ENCODE data around the gene ATG7.

ATG7 gene

GRCh38 chr3:11393401-11393800 is 121.2 kb downstream of the ATG7 start:
- Histone ChIP-seq H3K4me1 (ENCODE audit: control insufficient read depth, low read length) (peaks cover 13% of the 10 kb centered on the region), H3F3A (ENCODE audit: control insufficient read depth, insufficient read depth) (no peaks in the 10 kb centered on the region), H4K20me1 (ENCODE audit: control insufficient read depth, insufficient read depth, low read depth, low read length) (no peaks in the 10 kb centered on the region), H3K27me3 (ENCODE audit: control insufficient read depth, low read length) (no peaks in the 10 kb centered on the region), H3K9me2 (replicated peaks; ENCODE audit: control insufficient read depth, low read length) (no peaks in the 10 kb centered on the region), H3K79me2 (ENCODE audit: control insufficient read depth, low read length) (no peaks in the 10 kb centered on the region), H3K36me3 (ENCODE audit: control insufficient read depth, low read length) (no peaks in the 10 kb centered on the region), H3K4me3 (ENCODE audit: low read length) (no peak overlapping the region), H3K4me2 (ENCODE audit: low read length) (no peak overlapping the region), H3K27ac (ENCODE audit: low read depth, low read length) (no peak overlapping the region), H3K9me3 (ENCODE audit: control insufficient read depth, insufficient read depth, low read length) (no peaks in the 10 kb centered on the region)
- TF ChIP-seq EZH2phosphoT487 (IDR thresholded peaks at IDR 0.05; ENCODE audit: borderline replicate concordance, low read length) (no peak), CTCF (IDR thresholded peaks at IDR 0.05; ENCODE audit: low read depth, low read length, poor library complexity, severe bottlenecking) (no peak)

- H3K4me2 ChIP-seq (ENCODE audit: low read length): no peak overlapping the region
- no peaks in the 10 kb centered on the region for H3K27me3 ChIP-seq (ENCODE audit: control insufficient read depth, low read length)
- TF ChIP-seq EZH2phosphoT487 (IDR thresholded peaks at IDR 0.05; ENCODE audit: borderline replicate concordance, low read length): no peak
- TF ChIP-seq CTCF (IDR thresholded peaks at IDR 0.05; ENCODE audit: low read depth, low read length, poor library complexity, severe bottlenecking): no peak
- no peaks in the 10 kb centered on the region for H4K20me1 ChIP-seq (ENCODE audit: control insufficient read depth, insufficient read depth, low read depth, low read length)
- no peak overlapping the region for H3K4me3 ChIP-seq (ENCODE audit: low read length)
- H3K4me1 ChIP-seq (ENCODE audit: control insufficient read depth, low read length): peaks cover 13% of the 10 kb centered on the region
- no peak overlapping the region for H3K27ac ChIP-seq (ENCODE audit: low read depth, low read length)
- H3K9me2 ChIP-seq (replicated peaks; ENCODE audit: control insufficient read depth, low read length): no peaks in the 10 kb centered on the region
- no peaks in the 10 kb centered on the region for H3K79me2 ChIP-seq (ENCODE audit: control insufficient read depth, low read length)
- H3F3A ChIP-seq (ENCODE audit: control insufficient read depth, insufficient read depth): no peaks in the 10 kb centered on the region
- no peaks in the 10 kb centered on the region for H3K9me3 ChIP-seq (ENCODE audit: control insufficient read depth, insufficient read depth, low read length)
- no peaks in the 10 kb centered on the region for H3K36me3 ChIP-seq (ENCODE audit: control insufficient read depth, low read length)
Observed at GRCh38 chr3:11394392-11394791, 122.2 kb downstream of the ATG7 start.

GRCh38 chr3:11400213-11400612 is 128.0 kb downstream of the ATG7 start:
- H3K4me3 ChIP-seq (ENCODE audit: low read length): no peak overlapping the region
- no peak overlapping the region for H3K27ac ChIP-seq (ENCODE audit: low read depth, low read length)
- TF ChIP-seq CTCF (IDR thresholded peaks at IDR 0.05; ENCODE audit: low read depth, low read length, poor library complexity, severe bottlenecking): no peak
- no peak for TF ChIP-seq EZH2phosphoT487 (IDR thresholded peaks at IDR 0.05; ENCODE audit: borderline replicate concordance, low read length)
- no peaks in the 10 kb centered on the region for H3K36me3 ChIP-seq (ENCODE audit: control insufficient read depth, low read length)
- no peaks in the 10 kb centered on the region for H3K4me1 ChIP-seq (ENCODE audit: control insufficient read depth, low read length)
- H3K4me2 ChIP-seq (ENCODE audit: low read length): no peak overlapping the region
- H3F3A ChIP-seq (ENCODE audit: control insufficient read depth, insufficient read depth): no peaks in the 10 kb centered on the region
- H4K20me1 ChIP-seq (ENCODE audit: control insufficient read depth, insufficient read depth, low read depth, low read length): no peaks in the 10 kb centered on the region
- H3K9me2 ChIP-seq (replicated peaks; ENCODE audit: control insufficient read depth, low read length): no peaks in the 10 kb centered on the region
- no peaks in the 10 kb centered on the region for H3K9me3 ChIP-seq (ENCODE audit: control insufficient read depth, insufficient read depth, low read length)
- no peaks in the 10 kb centered on the region for H3K27me3 ChIP-seq (ENCODE audit: control insufficient read depth, low read length)
- no peaks in the 10 kb centered on the region for H3K79me2 ChIP-seq (ENCODE audit: control insufficient read depth, low read length)

GRCh38 chr3:11401434-11401833 is 129.2 kb downstream of the ATG7 start:
- Histone ChIP-seq H3K9me2 (replicated peaks; ENCODE audit: control insufficient read depth, low read length) (no peaks in the 10 kb centered on the region), H3K27ac (ENCODE audit: low read depth, low read length) (no peak overlapping the region)

More at GRCh38 chr3:11401434-11401833, 129.2 kb downstream of the ATG7 start:
- Histone ChIP-seq H3K9me3 (ENCODE audit: control insufficient read depth, insufficient read depth, low read length) (0 out of 2 replicates have a peak, but pooled peaks cover 4% of the 10 kb centered on the region), H3F3A (ENCODE audit: control insufficient read depth, insufficient read depth) (no peaks in the 10 kb centered on the region), H3K27me3 (ENCODE audit: control insufficient read depth, low read length) (no peaks in the 10 kb centered on the region), H3K4me3 (ENCODE audit: low read length) (no peak overlapping the region), H3K79me2 (ENCODE audit: control insufficient read depth, low read length) (no peaks in the 10 kb centered on the region), H3K36me3 (ENCODE audit: control insufficient read depth, low read length) (no peaks in the 10 kb centered on the region), H4K20me1 (ENCODE audit: control insufficient read depth, insufficient read depth, low read depth, low read length) (no peaks in the 10 kb centered on the region), H3K4me2 (ENCODE audit: low read length) (no peak overlapping the region), H3K4me1 (ENCODE audit: control insufficient read depth, low read length) (no peaks in the 10 kb centered on the region)
- TF ChIP-seq CTCF (IDR thresholded peaks at IDR 0.05; ENCODE audit: low read depth, low read length, poor library complexity, severe bottlenecking) (no peak), EZH2phosphoT487 (IDR thresholded peaks at IDR 0.05; ENCODE audit: borderline replicate concordance, low read length) (no peak)

Data from DOHH2 (cell line).